HG03280 (cell line): ENCODE data around the gene HMX1.

Experiments
- ATAC-seq: cut with Tn5 transposase; IDR thresholded peaks from one replicate; pipeline ENCODE4 v1.9.1; 2021; ENCODE audit warnings: mild to moderate bottlenecking, moderate library complexity; ENCODE audit not compliant: unreplicated experiment

Gene HMX1

DNA sequence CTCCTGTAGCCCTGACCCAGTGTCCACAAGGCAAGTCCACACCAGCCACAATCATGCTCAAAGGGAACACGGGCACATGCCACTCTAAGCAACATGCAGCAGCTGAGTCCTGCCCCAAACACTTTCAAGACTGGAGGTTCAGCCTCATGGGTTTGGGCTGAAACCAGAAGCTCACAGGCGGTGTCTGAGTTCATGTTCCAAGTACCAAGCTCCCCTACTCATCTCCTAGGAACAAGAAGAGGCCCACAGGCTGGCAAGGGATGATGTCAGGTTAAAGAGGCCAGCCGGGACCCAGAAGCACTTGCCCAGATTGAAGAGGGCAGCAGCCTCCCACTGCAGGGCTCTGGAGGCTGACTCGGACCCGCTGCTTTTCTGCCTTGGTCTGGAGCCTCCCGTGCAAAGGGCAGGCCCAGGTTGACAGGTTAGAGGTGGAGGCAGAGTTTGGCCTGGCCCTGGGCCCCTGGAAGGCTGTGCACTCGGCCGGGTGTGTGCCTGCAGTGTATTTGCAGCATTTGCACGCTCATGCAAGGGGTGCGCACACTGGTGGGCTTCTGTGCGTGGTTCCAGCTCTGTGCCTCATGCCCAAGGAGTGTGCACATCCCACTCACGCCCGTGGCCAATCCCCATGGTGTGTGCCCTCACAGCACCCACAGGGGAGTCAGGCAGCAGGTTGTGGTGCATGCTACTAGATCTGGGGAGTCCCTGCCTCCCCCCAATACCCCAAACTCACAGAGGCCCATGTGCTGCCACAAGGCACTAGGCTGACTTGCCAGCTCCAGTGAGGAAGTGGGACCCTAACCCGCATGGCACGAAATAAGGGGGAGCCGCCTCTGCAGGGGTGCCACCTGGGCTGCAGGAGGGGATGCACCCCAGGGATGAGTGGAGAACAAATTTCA lies 2.4 kb downstream of the HMX1 start:
- ATAC-seq, result no peak

- ATAC-seq, result no peak
Measured at GRCh38 chr4:8868321-8869001, 3.2 kb downstream of the HMX1 start.

GRCh38 chr4:8867624-8868320 lies 3.9 kb downstream of the HMX1 start:
- no peak for ATAC-seq

DNA sequence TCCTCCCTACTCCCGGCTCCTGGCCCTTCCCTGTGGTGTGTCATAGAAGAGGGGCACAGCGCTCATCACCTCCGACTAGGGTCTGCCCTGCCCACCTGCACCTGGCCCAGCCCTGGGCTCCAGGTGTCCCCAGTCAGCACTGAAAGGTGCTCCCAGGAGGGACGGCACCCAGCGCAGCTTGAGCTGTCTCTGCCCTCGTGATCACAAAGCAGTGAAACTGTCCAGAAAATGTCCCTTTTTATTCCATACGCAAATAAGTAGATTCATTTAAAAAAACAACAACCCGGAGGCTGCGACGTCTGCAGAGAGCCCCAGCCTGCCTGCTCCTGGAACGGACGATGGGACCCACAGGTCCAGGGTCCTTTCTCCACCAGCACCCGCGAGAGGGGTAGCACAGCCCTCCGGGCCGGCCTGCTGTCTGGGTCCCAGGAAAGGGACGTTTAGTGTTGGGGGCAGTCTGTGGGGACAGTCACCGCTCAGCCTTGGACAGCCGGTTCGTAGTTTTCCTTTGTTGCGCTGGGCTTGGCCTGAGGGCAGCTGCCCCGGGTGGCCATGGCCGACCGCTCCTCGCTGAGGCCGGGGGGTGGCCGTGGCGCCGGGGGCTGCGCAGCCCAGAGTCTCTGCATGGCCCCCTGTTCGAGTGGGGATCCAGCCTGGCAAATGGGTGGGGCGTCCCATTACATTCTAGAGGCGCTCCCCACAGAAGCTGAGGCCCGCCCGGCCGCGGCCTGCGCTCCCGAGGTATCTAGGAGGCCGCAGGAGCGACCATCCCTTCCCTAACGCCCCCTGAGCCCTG lies 4.6 kb downstream of the HMX1 start:
- no peak for ATAC-seq

DNA sequence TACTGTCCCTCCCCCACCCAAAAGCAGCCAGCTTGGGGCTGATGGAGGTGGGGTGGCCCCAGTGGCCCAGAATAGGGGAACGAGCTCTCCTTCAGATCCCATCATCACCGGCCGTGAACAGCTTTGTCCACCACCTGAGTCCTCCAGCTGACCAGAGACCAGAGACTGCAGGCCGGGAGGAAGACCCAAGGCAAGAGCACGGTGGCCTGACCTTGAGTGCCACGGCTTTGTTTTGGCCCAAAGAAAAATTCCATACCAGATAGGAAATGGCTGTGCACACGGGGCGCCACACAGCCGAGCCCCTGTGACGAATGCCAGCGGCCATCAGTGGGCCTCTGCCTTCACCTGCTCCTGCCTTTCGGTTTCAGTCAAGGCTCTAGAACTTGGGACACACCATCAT lies 5.2 kb downstream of the HMX1 start:
- ATAC-seq, result no peak

DNA sequence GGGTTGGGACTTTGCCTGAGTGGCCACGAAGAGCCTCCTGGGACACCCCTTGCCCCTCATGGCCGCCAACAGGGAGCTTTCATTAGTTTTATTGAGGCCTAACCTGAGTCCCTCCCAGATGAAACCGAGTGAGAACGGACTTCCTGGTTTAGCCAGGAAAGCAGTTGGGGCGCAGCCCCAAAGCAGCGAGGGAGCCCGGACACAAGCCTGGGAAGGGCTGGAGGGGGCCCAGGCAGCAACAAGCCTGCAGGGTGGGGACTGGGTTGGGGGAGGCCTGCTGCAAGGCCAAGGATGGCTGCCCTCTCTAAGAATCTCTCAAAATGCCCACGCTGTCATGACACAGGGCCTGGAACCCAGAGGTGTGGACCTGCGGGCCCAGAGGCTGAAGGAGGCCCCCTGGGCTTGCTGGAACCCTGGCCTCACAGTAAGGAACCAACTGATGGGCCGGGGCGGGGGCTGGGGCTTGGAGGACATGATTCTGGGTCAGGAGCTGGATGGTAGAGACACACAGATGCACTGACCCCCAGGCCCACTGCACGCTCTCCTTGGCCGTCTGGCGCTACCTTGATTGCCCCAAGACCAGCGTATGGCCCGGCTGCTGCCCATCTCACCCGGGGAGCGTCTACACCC lies 5.8 kb downstream of the HMX1 start:
- no peak for ATAC-seq

DNA sequence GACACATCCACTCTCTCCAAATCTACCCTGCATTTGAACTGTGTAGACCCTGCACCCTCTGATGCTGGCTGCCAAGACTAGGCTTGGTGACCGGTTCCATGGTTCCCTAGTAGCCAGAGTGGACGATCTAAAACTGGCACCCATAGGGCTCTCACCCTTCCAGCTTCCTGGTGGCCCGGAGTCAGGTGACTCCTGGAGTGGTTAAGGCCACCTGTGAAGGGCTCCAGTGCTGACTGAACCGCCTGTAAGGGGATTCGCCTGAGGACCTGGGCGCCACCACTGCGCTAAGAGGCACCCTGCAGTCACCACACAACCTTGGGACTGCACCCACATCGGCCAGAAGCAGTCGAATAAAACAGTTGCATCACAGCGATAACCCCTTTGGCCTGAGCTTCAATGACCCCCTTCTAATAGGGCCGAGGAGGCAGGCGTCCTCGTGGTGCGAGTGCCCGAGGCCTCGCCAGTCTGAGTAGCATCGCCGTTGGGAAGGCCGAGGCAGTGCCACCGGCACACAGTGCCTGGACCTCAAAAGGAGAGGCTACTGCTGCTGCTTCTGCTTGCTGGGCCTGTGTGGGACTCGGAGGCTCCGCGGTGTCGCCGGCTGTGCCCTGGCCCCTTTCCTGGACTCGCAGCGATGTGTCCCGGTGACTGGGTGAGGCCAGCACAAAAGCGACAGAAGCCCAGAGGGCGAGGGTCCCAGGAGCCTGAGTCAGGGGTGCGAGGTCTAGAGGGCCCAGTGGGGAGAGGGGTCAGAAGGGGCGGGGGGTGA lies 6.5 kb downstream of the HMX1 start:
- no peak for ATAC-seq

DNA sequence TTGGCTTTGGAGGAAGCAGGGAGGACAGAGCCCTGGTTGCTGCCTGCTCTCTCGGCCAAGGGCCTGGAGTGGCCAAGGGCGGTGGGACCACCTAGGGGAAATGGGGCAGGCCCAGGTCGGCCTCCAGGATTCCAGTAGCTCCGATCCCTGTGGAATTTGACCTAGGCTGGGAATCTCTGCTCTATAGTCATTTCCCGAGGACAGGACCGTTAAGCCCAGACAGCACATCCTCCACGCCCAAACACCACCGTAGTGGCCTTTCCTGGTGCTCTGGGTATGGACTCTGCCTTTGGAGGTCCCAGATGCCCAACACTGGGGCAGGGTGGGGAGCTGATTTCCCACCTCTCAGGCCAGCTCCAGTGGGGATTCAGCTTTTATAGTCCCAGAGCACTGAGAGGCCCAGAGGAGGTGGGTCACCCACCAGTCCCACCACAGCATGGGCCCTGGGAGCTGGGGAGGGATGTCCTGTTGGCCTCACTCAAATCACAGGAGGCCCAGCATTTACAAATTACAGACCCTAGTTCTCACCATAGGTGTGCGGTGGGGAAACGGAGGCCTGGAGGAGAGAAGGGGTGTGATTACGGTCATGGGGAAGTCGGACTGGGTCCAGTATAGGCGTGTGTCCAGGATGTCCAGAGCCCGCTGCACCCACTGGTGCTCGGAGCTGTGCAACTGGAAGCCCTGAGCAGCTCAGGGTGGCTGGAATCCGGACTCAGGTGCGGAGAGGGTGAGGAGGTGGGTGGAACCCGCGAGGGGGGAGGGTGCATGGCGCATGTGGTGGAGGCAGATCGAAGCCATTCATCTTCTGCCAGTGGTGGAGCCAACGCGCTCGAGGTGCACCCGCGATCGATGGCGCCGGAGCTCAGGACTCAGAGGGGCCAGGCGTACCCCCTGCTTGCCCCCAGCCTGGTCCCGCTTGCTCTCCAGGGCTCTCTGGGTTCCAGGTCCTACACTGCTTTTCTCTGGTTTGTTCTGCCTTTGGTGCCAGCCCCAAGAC lies 7.7 kb downstream of the HMX1 start:
- ATAC-seq, result no peak

GRCh38 chr4:8862800-8863685 lies 8.6 kb downstream of the HMX1 start:
- no peak for ATAC-seq

GRCh38 chr4:8862334-8862733 lies 9.3 kb downstream of the HMX1 start:
- ATAC-seq, result no peak

- ATAC-seq, result no peak
Measured at GRCh38 chr4:8861576-8862295, 9.9 kb downstream of the HMX1 start.

- ATAC-seq, result no peak
Measured at GRCh38 chr4:8860892-8861575, 10.6 kb downstream of the HMX1 start.

GRCh38 chr4:8860096-8860891 lies 11.3 kb downstream of the HMX1 start:
- no peak for ATAC-seq

GRCh38 chr4:8859550-8860095 lies 12.0 kb downstream of the HMX1 start:
- no peak for ATAC-seq

GRCh38 chr4:8858701-8859210 lies 12.9 kb downstream of the HMX1 start:
- no peak for ATAC-seq
